B cell (primary cell): ENCODE results near the gene MEG3. TPM values are rescaled to one million over a fixed set of nuclear protein-coding genes. Genes with fewer than 3 reads are reported as not detected.

Experiments used
- ATAC-seq: fragments of 200-7000 bp; cut with Tn5 transposase; one replicate; pipeline ENCODE4 v1.10.0; 2021; ENCODE audit warnings: low read depth, mild to moderate bottlenecking, moderate number of reproducible peaks, moderate library complexity
- CTCF ChIA-PET: fragments of 350-600 bp; sonication (Branson Sonifier 250); formaldehyde crosslinking; loops from one replicate; lab custom pipeline; 2021; ENCODE audit warnings: antibody characterized with exemption, inconsistent platforms; lab: Charles Lee
- POLR2A ChIA-PET: fragments of 350-600 bp; sonication (Branson Sonifier 250); formaldehyde crosslinking; loops from one replicate; lab custom pipeline; 2021; ENCODE audit warnings: antibody characterized with exemption; lab: Charles Lee
- DNase-seq: peaks from one replicate; pipeline ENCODE4 v3.0.0; 2013
- H2AFZ ChIP-seq: 2 replicates; pipeline ENCODE4 v1.6.1; 2012; ENCODE audit warnings: mild to moderate bottlenecking, low read depth, low read length; ENCODE audit not compliant: insufficient read depth, poor library complexity, severe bottlenecking
- H3K27ac ChIP-seq, 2 donors: 1 replicate in 1 of 2; 2 replicates in 1 of 2; pipeline ENCODE4 v1.5.1; 2012 to 2013; ENCODE audit warnings: low read length in 2 of 2, mild to moderate bottlenecking in 2 of 2, moderate library complexity in 1 of 2
- H3K27me3 ChIP-seq, 4 experiments: fragments of 200-600 bp in 1 of 4; sonication (generic) in 1 of 4; replicated peaks in 1 of 4; 1 replicate in 2 of 4; 2 replicates in 2 of 4; pipeline versions ENCODE4 v1.6.1 to v1.7.0; 2013 to 2016; ENCODE audit warnings: low read length in 3 of 4, mild to moderate bottlenecking in 2 of 4, mixed read lengths in 1 of 4, moderate library complexity in 1 of 4; ENCODE audit not compliant: insufficient read depth in 4 of 4, control insufficient read depth in 3 of 4; ENCODE audit errors: control extremely low read depth in 1 of 4
- H3K36me3 ChIP-seq, 2 experiments: replicated peaks in 1 of 2; 1 replicate in 1 of 2; 2 replicates in 1 of 2; pipeline versions ENCODE4 v1.6.1 to v1.7.1; 2013; ENCODE audit warnings: low read length in 1 of 2; ENCODE audit not compliant: insufficient read depth in 2 of 2, control insufficient read depth in 1 of 2; ENCODE audit errors: control extremely low read depth in 1 of 2, extremely low read depth in 1 of 2
- H3K4me1 ChIP-seq, 2 donors: fragments of 200-600 bp in 1 of 2; sonication (generic) in 1 of 2; 1 replicate in 1 of 2; 2 replicates in 1 of 2; pipeline versions ENCODE4 v1.5.1 to v1.6.1; 2013 to 2017; ENCODE audit warnings: low read length in 2 of 2; ENCODE audit not compliant: control insufficient read depth in 2 of 2, insufficient read depth in 2 of 2
- H3K4me2 ChIP-seq: replicated peaks from 2 replicates; pipeline ENCODE3; 2012; ENCODE audit warnings: mild to moderate bottlenecking, low read depth, low read length; ENCODE audit not compliant: poor library complexity, severe bottlenecking
- H3K4me3 ChIP-seq, 5 experiments: fragments of 200-600 bp in 1 of 5; sonication (generic) in 1 of 5; 1 replicate in 3 of 5; 2 replicates in 2 of 5; pipeline versions ENCODE4 v1.5.1 to v1.7.0; 2011 to 2016; ENCODE audit warnings: low read length in 4 of 5, mild to moderate bottlenecking in 4 of 5, low read depth in 2 of 5, control low read depth in 1 of 5, moderate library complexity in 1 of 5; ENCODE audit not compliant: insufficient read depth in 1 of 5; ENCODE audit errors: control extremely low read depth in 1 of 5, extremely low read depth in 1 of 5
- H3K79me2 ChIP-seq: fragments of 200-600 bp; sonication (generic); one replicate; pipeline ENCODE4 v1.6.0; 2016; ENCODE audit warnings: low read length; ENCODE audit not compliant: control insufficient read depth, insufficient read depth
- H3K9ac ChIP-seq: fragments of 200-600 bp; sonication (generic); 2 replicates; pipeline ENCODE4 v1.6.1; 2017; ENCODE audit warnings: mild to moderate bottlenecking, low read length, moderate library complexity
- H3K9me3 ChIP-seq, 3 donors: one replicate each; pipeline versions ENCODE4 v1.6.1 to v1.7.1; 2013; ENCODE audit warnings: low read length in 2 of 3; ENCODE audit not compliant: control insufficient read depth in 2 of 3, insufficient read depth in 1 of 3; ENCODE audit errors: control extremely low read depth in 1 of 3
- H4K20me1 ChIP-seq: 2 replicates; pipeline ENCODE4 v1.6.0; 2012; ENCODE audit warnings: mild to moderate bottlenecking, low read length; ENCODE audit not compliant: insufficient read depth, control insufficient read depth, poor library complexity, severe bottlenecking
- H3K27ac Mint-ChIP-seq: one replicate; pipeline ENCODE4 v1.8.0; 2021; ENCODE audit warnings: mixed read lengths
- H3K27me3 Mint-ChIP-seq: one replicate; pipeline ENCODE4 v1.8.0; 2021; ENCODE audit warnings: mixed read lengths
- H3K4me1 Mint-ChIP-seq: one replicate; pipeline ENCODE4 v1.8.0; 2021; ENCODE audit warnings: mixed read lengths
- H3K4me3 Mint-ChIP-seq: one replicate; pipeline ENCODE4 v1.8.0; 2021; ENCODE audit warnings: mixed read lengths
- H3K9me3 Mint-ChIP-seq: one replicate; pipeline ENCODE4 v1.8.0; 2022; ENCODE audit warnings: mixed read lengths; ENCODE audit not compliant: insufficient read depth
- EZH2 ChIP-seq: IDR thresholded peaks from 2 replicates; pipeline ENCODE4 v1.6.1; 2012; ENCODE audit warnings: borderline replicate concordance, low read depth, mild to moderate bottlenecking, moderate library complexity, low read length; ENCODE audit not compliant: insufficient read depth, poor library complexity, severe bottlenecking
- WGBS: methylation state at CpG from one replicate; pipeline ENCODE4 v1.1.5; 2013; ENCODE audit warnings: missing lambda C conversion rate; ENCODE audit not compliant: insufficient coverage; 5-methylcytosine and 5-hydroxymethylcytosine counted together
- intact Hi-C: fragments of 100-400 bp; cut with micrococcal nuclease; formaldehyde crosslinking; loops from one replicate; pipeline ENCODE4 v1.10.0; 2022
- polyA plus RNA-seq: library from polyadenylated mRNA; depleted of rRNA; stranded (reverse); fragments of >200 nt; gene quantifications from 2 replicates; pipeline ENCODE4 v1.2.3, GENCODE V29; 2012
- total RNA-seq, 2 donors: library from RNA; stranded (reverse); fragments of 120-200 nt in 1 of 2; gene quantifications; 1 replicate in 1 of 2; 2 replicates in 1 of 2; pipeline versions ENCODE4 v1.2.3 to v1.2.4, GENCODE V29; 2013 to 2022
- TF ChIP-seq, protein P1 (sequence below): fragments of 200-600 bp; IDR thresholded peaks from one replicate; pipeline ENCODE4 v1.8.0; 2022; ENCODE audit warnings: antibody characterized with exemption, mild to moderate bottlenecking

Gene MEG3
- total and polyA plus RNA-seq, 2 donors (not counting 1 experiment from before 2014, with no cell fraction given): 0.13 TPM; not detected in 1

DNA sequence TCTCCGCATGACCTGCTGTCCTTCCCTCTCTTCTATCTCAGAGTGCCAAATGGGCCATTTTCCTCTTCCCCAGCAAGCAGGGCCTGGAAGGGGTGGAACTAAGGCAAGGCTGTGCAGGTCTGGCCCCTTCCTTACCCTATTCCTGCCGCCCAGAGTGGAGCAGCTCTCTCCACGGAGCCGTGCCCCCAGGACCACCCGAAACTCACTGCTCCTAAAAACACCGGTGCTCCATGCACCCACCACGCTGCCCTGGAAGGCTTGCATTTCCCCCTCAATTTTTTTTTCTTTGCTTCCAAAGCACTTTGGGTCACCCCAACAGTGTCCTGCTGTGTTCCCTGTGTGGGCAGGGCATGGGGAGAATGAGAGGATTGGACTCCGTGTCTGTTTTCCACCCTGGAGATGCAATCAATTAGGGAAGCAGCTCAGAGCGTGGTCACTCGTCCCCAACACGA, 48.5 kb upstream of the MEG3 start:
- no peak overlapping the region for H3K27ac Mint-ChIP-seq
- no peak overlapping the region for H2AFZ ChIP-seq
- no peaks in the 10 kb centered on the region for H3K27me3 Mint-ChIP-seq
- H3K4me3 Mint-ChIP-seq: no peak overlapping the region
- H3K9me3 Mint-ChIP-seq: no peaks in the 10 kb centered on the region
- H3K4me2 ChIP-seq: no peak overlapping the region
- no peaks in the 10 kb centered on the region for H3K9me3 ChIP-seq
- H3K4me3 ChIP-seq: no peak overlapping the region
- H3K79me2 ChIP-seq: no peaks in the 10 kb centered on the region
- ChIA-PET CTCF (no interaction called here), POLR2A (no interaction called here)
- H4K20me1 ChIP-seq: no peaks in the 10 kb centered on the region
- H3K9ac ChIP-seq: no peak overlapping the region
- WGBS: 87% methylated on average over 11 of the region's 11 CpGs
- TF ChIP-seq, protein P1, sequence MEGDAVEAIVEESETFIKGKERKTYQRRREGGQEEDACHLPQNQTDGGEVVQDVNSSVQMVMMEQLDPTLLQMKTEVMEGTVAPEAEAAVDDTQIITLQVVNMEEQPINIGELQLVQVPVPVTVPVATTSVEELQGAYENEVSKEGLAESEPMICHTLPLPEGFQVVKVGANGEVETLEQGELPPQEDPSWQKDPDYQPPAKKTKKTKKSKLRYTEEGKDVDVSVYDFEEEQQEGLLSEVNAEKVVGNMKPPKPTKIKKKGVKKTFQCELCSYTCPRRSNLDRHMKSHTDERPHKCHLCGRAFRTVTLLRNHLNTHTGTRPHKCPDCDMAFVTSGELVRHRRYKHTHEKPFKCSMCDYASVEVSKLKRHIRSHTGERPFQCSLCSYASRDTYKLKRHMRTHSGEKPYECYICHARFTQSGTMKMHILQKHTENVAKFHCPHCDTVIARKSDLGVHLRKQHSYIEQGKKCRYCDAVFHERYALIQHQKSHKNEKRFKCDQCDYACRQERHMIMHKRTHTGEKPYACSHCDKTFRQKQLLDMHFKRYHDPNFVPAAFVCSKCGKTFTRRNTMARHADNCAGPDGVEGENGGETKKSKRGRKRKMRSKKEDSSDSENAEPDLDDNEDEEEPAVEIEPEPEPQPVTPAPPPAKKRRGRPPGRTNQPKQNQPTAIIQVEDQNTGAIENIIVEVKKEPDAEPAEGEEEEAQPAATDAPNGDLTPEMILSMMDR: no peak
- no peak for TF ChIP-seq EZH2
- no peak for ATAC-seq
- intact Hi-C loops: no loop called here
- no peaks in the 10 kb centered on the region for H3K4me1 ChIP-seq
- H3K27ac ChIP-seq: no peak overlapping the region
- H3K36me3 ChIP-seq: no peaks in the 10 kb centered on the region
- no peak for DNase-seq
- H3K27me3 ChIP-seq: no peaks in the 10 kb centered on the region
- H3K4me1 Mint-ChIP-seq: no peaks in the 10 kb centered on the region

DNA sequence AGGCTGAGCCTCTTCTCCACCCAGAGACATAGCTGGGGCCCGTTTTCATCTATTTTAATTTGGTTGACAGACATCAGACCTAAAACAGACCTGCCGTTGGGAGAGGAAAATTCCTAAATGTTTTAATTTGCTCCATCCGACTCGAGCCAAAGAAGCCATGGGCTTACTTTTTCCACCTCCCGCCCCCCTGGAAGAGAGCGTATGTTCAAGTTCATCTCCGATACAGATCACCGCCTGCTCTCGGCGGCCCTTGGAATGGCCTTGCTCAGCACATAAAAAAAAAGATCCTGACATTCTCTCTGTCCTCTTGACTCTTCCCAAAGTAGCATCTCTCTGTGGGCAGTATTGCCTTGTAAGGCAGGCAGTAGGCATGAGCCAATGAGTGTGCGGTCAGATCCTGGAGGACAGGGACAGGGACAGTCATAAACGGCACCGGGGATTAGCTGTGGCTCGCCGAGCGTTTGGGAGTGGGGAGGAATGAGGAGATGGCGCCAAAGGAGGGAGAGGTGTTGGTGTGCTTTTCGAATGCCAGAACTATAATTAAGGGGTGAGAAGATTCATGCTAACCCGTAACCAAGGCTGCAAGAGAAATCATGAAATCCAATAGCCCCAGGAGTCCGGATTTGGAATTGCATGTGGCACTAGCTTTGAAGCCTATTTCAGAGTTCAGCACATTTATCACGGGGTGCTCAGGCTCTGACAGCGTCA, 47.9 kb upstream of the MEG3 start:
- H3K9me3 ChIP-seq: peaks cover 0 to 2% (median 0%) of the 10 kb centered on the region in 3 donors
- TF ChIP-seq EZH2: no peak
- TF ChIP-seq, protein P1: no peak
- no peak overlapping the region for H3K9ac ChIP-seq
- no peak overlapping the region for H3K27ac Mint-ChIP-seq
- no peaks in the 10 kb centered on the region for H3K27me3 Mint-ChIP-seq
- H3K4me2 ChIP-seq: no peak overlapping the region
- no peak overlapping the region for H2AFZ ChIP-seq
- no peak overlapping the region for H3K4me3 ChIP-seq
- H3K9me3 Mint-ChIP-seq: no peaks in the 10 kb centered on the region
- ChIA-PET POLR2A (no interaction called here), CTCF (no interaction called here)
- H3K4me3 Mint-ChIP-seq: no peak overlapping the region
- no peak for DNase-seq
- H3K4me1 ChIP-seq: no peaks in the 10 kb centered on the region
- WGBS: 81% methylated on average over 16 of the region's 22 CpGs
- no peaks in the 10 kb centered on the region for H3K4me1 Mint-ChIP-seq
- no peaks in the 10 kb centered on the region for H3K36me3 ChIP-seq
- no peak overlapping the region for H3K27ac ChIP-seq
- intact Hi-C loops: no loop called here
- H4K20me1 ChIP-seq: no peaks in the 10 kb centered on the region
- no peaks in the 10 kb centered on the region for H3K27me3 ChIP-seq
- H3K79me2 ChIP-seq: no peaks in the 10 kb centered on the region
- ATAC-seq: no peak
